Left lung (tissue), 10 donors: ENCODE data around the gene COQ9. TPM values are rescaled to one million over a fixed set of nuclear protein-coding genes. Genes with fewer than 3 reads are reported as not detected.

Source experiments
- ATAC-seq: fragments of 200-7000 bp; cut with Tn5 transposase; one replicate; pipeline ENCODE4 v1.9.1; 2020; ENCODE audit warnings: moderate library complexity
- DNase-seq, 4 donors: peaks; one replicate each; pipeline ENCODE4 v3.0.0-alpha.2; 2013 to 2020
- H3K27ac ChIP-seq, 2 donors: fragments of 200-600 bp; sonication (generic) in 1 of 2; one replicate each; pipeline versions ENCODE4 v1.5.0 to v1.8.0; 2020 to 2021
- H3K27me3 ChIP-seq, 2 donors: fragments of 200-600 bp; sonication (generic) in 1 of 2; one replicate each; pipeline versions ENCODE4 v1.5.0 to v1.8.0; 2020 to 2021
- H3K36me3 ChIP-seq, 2 donors: fragments of 200-600 bp; sonication (generic) in 1 of 2; one replicate each; pipeline versions ENCODE4 v1.5.0 to v1.8.0; 2020 to 2021
- H3K4me1 ChIP-seq, 2 donors: fragments of 200-600 bp; one replicate each; pipeline ENCODE4 v1.8.0; 2021
- H3K4me3 ChIP-seq, 2 donors: fragments of 200-600 bp; sonication (generic) in 1 of 2; one replicate each; pipeline versions ENCODE4 v1.5.0 to v1.8.0; 2020 to 2021; ENCODE audit warnings: mild to moderate bottlenecking in 1 of 2
- H3K9me3 ChIP-seq, 2 donors: fragments of 200-600 bp; sonication (generic) in 1 of 2; one replicate each; pipeline versions ENCODE4 v1.5.0 to v1.8.0; 2020 to 2021
- intact Hi-C, 2 donors: fragments of 100-400 bp; cut with DNase I; formaldehyde crosslinking; loops; one replicate each; pipeline versions ENCODE4 v1.11.2 to v1.14.2; 2022
- polyA plus RNA-seq, 6 donors: library from polyadenylated mRNA; unstranded; fragments of 120-200 nt; gene quantifications; one replicate each; pipeline ENCODE4 v1.2.1, GENCODE V29; 2013; ENCODE audit not compliant: insufficient read length in 6 of 6
- total RNA-seq, 2 donors: library from RNA; stranded (reverse); fragmentation: NEBNext Ultra II Directional; extraction: Animal tissue kit (Norgen Biotek cat#: 25700); gene quantifications; one replicate each; pipeline ENCODE4 v1.2.1, GENCODE V29; 2021
- TF ChIP-seq, protein P1 (sequence below), 2 donors: fragments of 200-600 bp; sonication (generic) in 1 of 2; IDR thresholded peaks; one replicate each; pipeline versions ENCODE4 v1.5.0 to v1.8.0; 2021; ENCODE audit warnings: antibody characterized with exemption in 2 of 2
- donor health status: DM: no; HTN: yes; CAD: no.
- donor health status: DM: no; HTN: no; CAD: no.

The COQ9 gene
- total and polyA plus RNA-seq, 8 donors, result 47.3 to 67.8 (median 60.7) TPM

DNA sequence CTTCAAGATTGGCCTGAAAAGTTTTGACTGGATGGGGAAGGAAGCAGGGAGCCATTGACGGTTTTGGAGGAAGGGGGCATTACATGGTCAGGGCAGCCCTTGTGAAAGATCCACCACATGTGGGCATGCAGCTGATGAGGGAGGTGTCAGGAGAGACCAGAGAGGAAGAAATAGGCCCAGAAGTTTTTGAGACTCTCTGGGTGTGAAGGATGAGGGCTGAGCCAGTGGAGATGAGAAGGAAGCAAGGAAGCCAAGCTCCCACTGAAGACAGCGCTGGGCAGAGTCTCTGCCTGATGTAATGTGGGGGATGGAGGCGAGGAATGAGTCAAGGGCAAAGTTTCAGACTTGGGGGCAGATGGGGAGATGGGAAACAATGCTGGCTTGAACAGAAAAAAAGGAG, 42.2 kb upstream of the COQ9 start:
- TF ChIP-seq, protein P1, sequence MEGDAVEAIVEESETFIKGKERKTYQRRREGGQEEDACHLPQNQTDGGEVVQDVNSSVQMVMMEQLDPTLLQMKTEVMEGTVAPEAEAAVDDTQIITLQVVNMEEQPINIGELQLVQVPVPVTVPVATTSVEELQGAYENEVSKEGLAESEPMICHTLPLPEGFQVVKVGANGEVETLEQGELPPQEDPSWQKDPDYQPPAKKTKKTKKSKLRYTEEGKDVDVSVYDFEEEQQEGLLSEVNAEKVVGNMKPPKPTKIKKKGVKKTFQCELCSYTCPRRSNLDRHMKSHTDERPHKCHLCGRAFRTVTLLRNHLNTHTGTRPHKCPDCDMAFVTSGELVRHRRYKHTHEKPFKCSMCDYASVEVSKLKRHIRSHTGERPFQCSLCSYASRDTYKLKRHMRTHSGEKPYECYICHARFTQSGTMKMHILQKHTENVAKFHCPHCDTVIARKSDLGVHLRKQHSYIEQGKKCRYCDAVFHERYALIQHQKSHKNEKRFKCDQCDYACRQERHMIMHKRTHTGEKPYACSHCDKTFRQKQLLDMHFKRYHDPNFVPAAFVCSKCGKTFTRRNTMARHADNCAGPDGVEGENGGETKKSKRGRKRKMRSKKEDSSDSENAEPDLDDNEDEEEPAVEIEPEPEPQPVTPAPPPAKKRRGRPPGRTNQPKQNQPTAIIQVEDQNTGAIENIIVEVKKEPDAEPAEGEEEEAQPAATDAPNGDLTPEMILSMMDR (IDR thresholded peaks at IDR 0.05), result no peak
- Histone ChIP-seq H3K36me3 (no peaks in the 10 kb centered on the region), H3K9me3 (no peaks in the 10 kb centered on the region)

DNA sequence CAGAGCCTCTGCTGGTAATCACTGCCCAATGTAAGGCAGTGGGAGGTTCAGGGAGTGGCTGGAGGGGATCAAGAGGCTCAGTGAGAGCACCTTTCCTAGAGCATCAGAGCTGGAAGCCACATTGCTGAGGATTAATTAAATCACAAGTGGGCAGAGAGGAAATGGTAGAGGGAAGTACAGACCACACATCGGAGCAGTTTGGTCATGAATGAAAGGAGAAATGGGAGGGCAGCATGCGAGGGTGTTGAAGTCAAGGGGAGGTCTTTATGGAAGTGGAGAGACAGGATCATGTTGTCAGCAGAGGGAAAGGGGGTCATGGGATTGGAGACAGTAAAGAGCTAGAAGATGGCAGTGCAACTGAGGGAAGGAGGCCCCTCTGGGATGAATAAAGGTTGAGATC, 40.4 kb upstream of the COQ9 start:
- Histone ChIP-seq H3K27me3 (no peaks in the 10 kb centered on the region), H3K9me3 (no peaks in the 10 kb centered on the region), H3K27ac (no peak overlapping the region), H3K4me3 (no peak overlapping the region), H3K4me1 (peaks cover 0 to 10% of the 10 kb centered on the region in 2 donors), H3K36me3 (no peaks in the 10 kb centered on the region)
- TF ChIP-seq, protein P1 (IDR thresholded peaks at IDR 0.05), result no peak
- ATAC-seq (no peak), DNase-seq (no peak)
- intact Hi-C loops, result no loop called here

More for the DNA sequence above, 42.2 kb upstream of the COQ9 start:
- no peaks in the 10 kb centered on the region for H3K27me3 ChIP-seq
- intact Hi-C loops, result no loop called here
- H3K4me3 ChIP-seq, result no peak overlapping the region
- H3K27ac ChIP-seq, result no peak overlapping the region
- no peak for DNase-seq
- peaks cover 0 to 8% of the 10 kb centered on the region in 2 donors for H3K4me1 ChIP-seq
- ATAC-seq, result no peak

DNA sequence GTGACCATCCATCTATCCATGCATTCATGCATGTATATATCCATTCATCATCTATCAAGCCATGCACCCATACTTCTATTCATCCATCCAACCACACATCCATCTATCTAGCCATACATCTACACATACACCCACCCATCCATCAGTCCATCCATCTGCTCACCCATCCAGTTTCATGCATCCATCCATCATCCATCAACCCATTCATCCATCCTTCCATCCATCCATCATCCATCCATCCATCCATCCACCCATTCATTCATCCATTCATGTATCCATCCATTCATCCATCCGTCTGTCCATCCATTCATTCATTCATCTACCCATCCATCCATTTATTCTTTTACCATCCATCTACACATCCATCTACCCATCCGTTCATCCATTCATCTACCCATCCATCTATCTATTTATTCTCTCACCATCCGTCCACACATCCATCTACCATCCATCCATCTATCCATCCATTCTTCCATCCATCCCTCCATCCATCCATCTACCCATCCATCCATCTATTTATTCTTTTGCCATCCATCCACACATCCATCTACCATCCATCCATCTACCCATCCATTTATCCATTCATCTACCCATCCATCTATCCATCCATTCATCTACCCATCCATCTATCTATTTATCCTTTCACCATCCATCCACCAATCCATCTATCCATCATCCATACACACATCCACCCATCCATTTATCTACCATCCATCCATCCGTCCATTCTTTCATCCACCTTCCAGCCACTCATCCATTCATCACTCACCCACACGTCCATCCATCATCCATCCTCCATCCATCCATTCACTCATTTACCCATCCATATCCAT, 39.5 kb upstream of the COQ9 start:
- peaks cover 0 to 10% of the 10 kb centered on the region in 2 donors for H3K4me1 ChIP-seq
- no peak for DNase-seq
- TF ChIP-seq, protein P1 (IDR thresholded peaks at IDR 0.05), result no peak
- intact Hi-C loops, result no loop called here
- no peaks in the 10 kb centered on the region for H3K9me3 ChIP-seq
- no peaks in the 10 kb centered on the region for H3K36me3 ChIP-seq
- no peak overlapping the region for H3K27ac ChIP-seq
- no peak for ATAC-seq
- no peaks in the 10 kb centered on the region for H3K27me3 ChIP-seq
- no peak overlapping the region for H3K4me3 ChIP-seq

DNA sequence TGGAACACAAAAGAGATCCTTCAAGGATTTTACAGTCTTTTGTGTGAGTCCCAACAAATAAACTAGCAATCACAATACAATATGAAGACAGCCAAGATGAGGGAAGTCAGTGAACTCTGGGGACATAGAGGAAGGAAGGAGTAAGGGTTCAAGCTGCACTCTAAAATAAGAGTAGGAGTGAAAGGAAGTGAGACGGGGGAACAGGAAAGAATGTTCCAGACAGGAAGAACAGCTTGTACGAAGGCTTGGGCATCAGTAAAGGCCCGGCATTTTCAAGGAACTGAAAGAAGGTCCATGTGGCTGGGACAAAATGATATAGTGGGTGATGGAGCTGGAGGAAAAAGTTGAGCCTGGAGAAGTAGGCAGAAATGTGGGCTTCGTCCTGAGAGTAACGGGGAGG, 38.2 kb upstream of the COQ9 start:
- peak; percentile 12 for ATAC-seq
- H3K4me3 ChIP-seq, result no peak overlapping the region
- intact Hi-C loops, result no loop called here
- peak overlapping the region in 1 of 2 donors; percentile 4 for H3K27ac ChIP-seq
- TF ChIP-seq, protein P1 (IDR thresholded peaks at IDR 0.05), result no peak
- DNase-seq, result no peak
- peaks cover 0 to 10% of the 10 kb centered on the region in 2 donors for H3K4me1 ChIP-seq
- H3K36me3 ChIP-seq, result no peaks in the 10 kb centered on the region
- no peaks in the 10 kb centered on the region for H3K27me3 ChIP-seq
- no peaks in the 10 kb centered on the region for H3K9me3 ChIP-seq

DNA sequence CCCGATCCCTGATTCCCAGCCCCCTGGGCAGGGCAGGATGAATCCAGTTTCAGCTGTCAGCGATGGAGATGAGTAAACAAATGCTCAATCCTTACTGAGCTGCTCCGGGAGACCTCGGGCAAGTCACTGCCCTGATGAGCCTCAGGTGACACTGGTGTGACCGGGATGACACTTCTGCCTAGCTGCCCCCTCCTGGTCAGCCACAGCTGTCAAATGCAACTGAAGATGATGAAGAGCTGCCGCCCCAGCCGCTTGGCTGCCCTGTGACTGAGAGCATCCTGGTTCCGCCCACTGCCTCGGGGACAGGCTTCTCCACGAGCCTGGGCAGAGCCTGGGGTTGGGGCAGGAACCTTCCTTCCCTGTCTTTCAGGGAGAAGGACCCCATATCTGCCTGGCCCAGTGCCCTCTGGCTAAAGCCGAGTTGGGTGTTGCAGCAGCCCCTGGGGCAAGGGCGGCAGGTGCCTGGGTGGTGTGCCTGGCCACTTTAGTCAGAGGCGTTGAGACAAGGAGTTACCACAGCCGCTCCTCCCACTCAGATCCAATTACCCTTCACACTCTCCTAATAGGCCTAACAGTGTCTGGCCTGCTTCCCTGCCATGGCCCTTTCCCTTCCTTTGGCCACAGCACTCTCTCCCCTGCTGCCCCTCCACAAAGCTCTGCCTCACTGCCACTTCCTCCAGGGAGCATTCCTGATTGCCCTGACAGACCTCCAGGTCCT, 37.2 kb upstream of the COQ9 start:
- Histone ChIP-seq H3K4me1 (peaks cover 0 to 10% of the 10 kb centered on the region in 2 donors), H3K9me3 (no peaks in the 10 kb centered on the region), H3K4me3 (no peak overlapping the region), H3K27ac (no peak overlapping the region), H3K36me3 (no peaks in the 10 kb centered on the region), H3K27me3 (no peaks in the 10 kb centered on the region)
- intact Hi-C loops, result loop anchor here in 1 of 2 donors (10.0 kb wide), 1 partner anchor 105 kb away; no protein-coding TSS in a partner anchor
- peak; percentile 39 for ATAC-seq
- TF ChIP-seq, protein P1 (IDR thresholded peaks at IDR 0.05), result no peak
- no peak for DNase-seq
